Measurements from ENCODE around the gene ADAMTS9. TPM values are rescaled to one million over a fixed set of nuclear protein-coding genes. Genes with fewer than 3 reads are reported as not detected.

Gene ADAMTS9
- total RNA-seq, 1 experiment from 2014 or later = 6.9 TPM

GRCh38 chr3:64600246-64600950 lies 87.4 kb downstream of the ADAMTS9 start:
- Histone ChIP-seq H3K27ac (no peak overlapping the region), H3K4me3 (no peak overlapping the region), H3K27me3 (no peaks in the 10 kb centered on the region), H3K36me3 (no peaks in the 10 kb centered on the region), H3K9me3 (replicated peaks) (no peaks in the 10 kb centered on the region), H3K4me1 (peaks cover 17% of the 10 kb centered on the region)
- DNase-seq = no peak

GRCh38 chr3:64599651-64600050 lies 88.1 kb downstream of the ADAMTS9 start:
- Histone ChIP-seq H3K27ac (no peak overlapping the region), H3K4me1 (peaks cover 17% of the 10 kb centered on the region), H3K9me3 (replicated peaks) (no peaks in the 10 kb centered on the region), H3K27me3 (no peaks in the 10 kb centered on the region), H3K4me3 (no peak overlapping the region), H3K36me3 (no peaks in the 10 kb centered on the region)
- peak in 1 of 2 experiments; percentile 50 for DNase-seq

GRCh38 chr3:64595253-64595694 lies 92.5 kb downstream of the ADAMTS9 start:
- H3K27ac ChIP-seq = no peak overlapping the region
- H3K27me3 ChIP-seq = no peaks in the 10 kb centered on the region
- H3K4me3 ChIP-seq = no peak overlapping the region
- no peaks in the 10 kb centered on the region for H3K36me3 ChIP-seq
- no peaks in the 10 kb centered on the region for H3K9me3 ChIP-seq (replicated peaks)
- peaks cover 12% of the 10 kb centered on the region for H3K4me1 ChIP-seq
- DNase-seq = peak in 1 of 2 experiments; percentile 12

GRCh38 chr3:64594134-64594533 lies 93.7 kb downstream of the ADAMTS9 start:
- no peak for DNase-seq
- Histone ChIP-seq H3K4me3 (no peak overlapping the region), H3K36me3 (no peaks in the 10 kb centered on the region), H3K27ac (no peak overlapping the region), H3K27me3 (no peaks in the 10 kb centered on the region), H3K4me1 (peaks cover 2% of the 10 kb centered on the region; the same call in 1 of the 2 replicates), H3K9me3 (replicated peaks) (no peaks in the 10 kb centered on the region)

GRCh38 chr3:64593350-64593749 lies 94.5 kb downstream of the ADAMTS9 start:
- Histone ChIP-seq H3K36me3 (no peaks in the 10 kb centered on the region), H3K4me3 (no peak overlapping the region), H3K27ac (no peak overlapping the region), H3K27me3 (no peaks in the 10 kb centered on the region), H3K9me3 (replicated peaks) (no peaks in the 10 kb centered on the region), H3K4me1 (no peaks in the 10 kb centered on the region)
- no peak for DNase-seq

GRCh38 chr3:64591615-64592014 lies 96.2 kb downstream of the ADAMTS9 start:
- no peak for DNase-seq
- H3K9me3 ChIP-seq (replicated peaks) = no peaks in the 10 kb centered on the region
- H3K27me3 ChIP-seq = no peaks in the 10 kb centered on the region
- H3K4me3 ChIP-seq = no peak overlapping the region
- H3K4me1 ChIP-seq = peaks cover 4% of the 10 kb centered on the region; the same call in 1 of the 2 replicates
- no peaks in the 10 kb centered on the region for H3K36me3 ChIP-seq
- no peak overlapping the region for H3K27ac ChIP-seq

GRCh38 chr3:64588380-64588779 lies 99.4 kb downstream of the ADAMTS9 start:
- no peaks in the 10 kb centered on the region for H3K36me3 ChIP-seq

GRCh38 chr3:64586952-64587351 lies 100.8 kb downstream of the ADAMTS9 start:
- Histone ChIP-seq H3K27ac (peak overlapping the region; percentile 29; the same call in 1 of the 2 replicates), H3K9me3 (replicated peaks) (no peaks in the 10 kb centered on the region), H3K4me3 (no peak overlapping the region), H3K36me3 (no peaks in the 10 kb centered on the region), H3K4me1 (peaks cover 7% of the 10 kb centered on the region; the same call in 1 of the 2 replicates), H3K27me3 (no peaks in the 10 kb centered on the region)
- peak; percentile 28 to 66 for DNase-seq

More at GRCh38 chr3:64588380-64588779, 99.4 kb downstream of the ADAMTS9 start:
- Histone ChIP-seq H3K9me3 (replicated peaks) (no peaks in the 10 kb centered on the region), H3K4me1 (peaks cover 7% of the 10 kb centered on the region; the same call in 1 of the 2 replicates), H3K27ac (no peak overlapping the region), H3K27me3 (no peaks in the 10 kb centered on the region), H3K4me3 (no peak overlapping the region)
- no peak for DNase-seq

- Histone ChIP-seq H3K4me1 (peaks cover 7% of the 10 kb centered on the region; the same call in 1 of the 2 replicates), H3K9me3 (replicated peaks) (no peaks in the 10 kb centered on the region), H3K27me3 (no peaks in the 10 kb centered on the region), H3K36me3 (no peaks in the 10 kb centered on the region), H3K4me3 (no peak overlapping the region), H3K27ac (no peak overlapping the region)
- DNase-seq = no peak
Measured at GRCh38 chr3:64584179-64584578, 103.6 kb downstream of the ADAMTS9 start.

- Histone ChIP-seq H3K27me3 (no peaks in the 10 kb centered on the region), H3K36me3 (no peaks in the 10 kb centered on the region), H3K27ac (no peak overlapping the region), H3K4me1 (peaks cover 3% of the 10 kb centered on the region; the same call in 1 of the 2 replicates), H3K4me3 (no peak overlapping the region), H3K9me3 (replicated peaks) (no peaks in the 10 kb centered on the region)
- no peak for DNase-seq
Measured at GRCh38 chr3:64578797-64579196, 109.0 kb downstream of the ADAMTS9 start.

- no peak for DNase-seq
- Histone ChIP-seq H3K9me3 (replicated peaks) (no peaks in the 10 kb centered on the region), H3K4me1 (peaks cover 3% of the 10 kb centered on the region; the same call in 1 of the 2 replicates), H3K27ac (no peak overlapping the region), H3K36me3 (no peaks in the 10 kb centered on the region), H3K27me3 (no peaks in the 10 kb centered on the region), H3K4me3 (no peak overlapping the region)
Measured at GRCh38 chr3:64578062-64578770, 109.6 kb downstream of the ADAMTS9 start.

- Histone ChIP-seq H3K4me3 (no peak overlapping the region), H3K27me3 (no peaks in the 10 kb centered on the region), H3K4me1 (peaks cover 3% of the 10 kb centered on the region; the same call in 1 of the 2 replicates), H3K36me3 (no peaks in the 10 kb centered on the region), H3K9me3 (replicated peaks) (no peaks in the 10 kb centered on the region), H3K27ac (peak overlapping the region; percentile 7; the same call in 1 of the 2 replicates)
- peak in 1 of 2 experiments; percentile 24 for DNase-seq
Measured at GRCh38 chr3:64576211-64576775, 111.5 kb downstream of the ADAMTS9 start.

- Histone ChIP-seq H3K9me3 (replicated peaks) (no peaks in the 10 kb centered on the region), H3K4me1 (peaks cover 3% of the 10 kb centered on the region; the same call in 1 of the 2 replicates), H3K4me3 (no peak overlapping the region), H3K27ac (no peak overlapping the region), H3K36me3 (no peaks in the 10 kb centered on the region), H3K27me3 (no peaks in the 10 kb centered on the region)
- DNase-seq = peak in 1 of 2 experiments; percentile 33
Measured at GRCh38 chr3:64575211-64575844, 112.5 kb downstream of the ADAMTS9 start.

- no peak overlapping the region for H3K4me3 ChIP-seq
- no peak overlapping the region for H3K27ac ChIP-seq
- no peaks in the 10 kb centered on the region for H3K27me3 ChIP-seq
- H3K4me1 ChIP-seq = peaks cover 3% of the 10 kb centered on the region; the same call in 1 of the 2 replicates
- H3K36me3 ChIP-seq = no peaks in the 10 kb centered on the region
- no peaks in the 10 kb centered on the region for H3K9me3 ChIP-seq (replicated peaks)
- no peak for DNase-seq
Measured at GRCh38 chr3:64574194-64574593, 113.6 kb downstream of the ADAMTS9 start.

All from SJCRH30 (cell line).